ENCODE measurements around the gene NFS1. TPM values are rescaled to one million over a fixed set of nuclear protein-coding genes. Genes with fewer than 3 reads are reported as not detected.

Gene NFS1
- total RNA-seq, 4 donors from 2014 or later, result 25.3 to 63.3 (median 32.7) TPM

DNA sequence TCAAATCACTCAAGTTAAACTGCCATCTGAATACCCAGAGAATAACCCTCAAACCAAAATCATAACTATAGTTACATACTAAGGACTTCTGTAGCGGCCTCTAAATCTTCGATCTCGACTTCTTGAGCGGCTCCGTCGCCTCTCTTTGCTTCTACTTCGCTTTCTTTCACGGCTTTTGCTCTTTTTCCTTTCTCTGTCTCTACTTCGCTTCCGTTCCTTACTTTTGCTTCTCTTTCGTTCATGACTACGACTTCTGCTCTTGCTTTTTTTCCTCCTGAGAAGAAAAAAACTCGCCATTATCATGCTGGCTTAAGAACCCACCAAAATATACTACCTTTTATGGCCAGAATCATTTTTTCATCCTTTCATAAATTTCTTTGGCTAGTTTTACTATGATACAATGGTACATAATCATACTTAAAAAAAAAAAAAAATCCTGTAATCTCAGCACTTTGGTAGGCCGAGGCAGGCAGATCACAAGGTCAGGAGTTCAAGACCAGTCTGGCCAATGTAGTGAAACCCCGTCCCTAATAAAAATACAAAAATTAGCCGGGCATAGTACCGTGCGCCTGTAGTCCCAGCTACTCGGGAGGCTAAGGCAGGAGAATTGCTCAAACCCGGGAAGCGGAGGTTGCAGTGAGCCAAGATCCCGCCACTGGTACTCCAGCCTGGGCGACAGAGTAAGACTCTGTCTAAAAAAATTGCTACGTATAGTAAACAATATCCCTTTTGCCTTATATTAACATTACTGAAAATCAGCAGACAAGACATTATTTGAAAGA is 32.9 kb upstream of the NFS1 start:
- peaks cover 62 to 100% (median 86%) of the 10 kb centered on the region in 4 donors for H3K36me3 ChIP-seq
- H3K9me3 ChIP-seq, result no peaks in the 10 kb centered on the region
- H3K4me3 ChIP-seq, result peak overlapping the region in 1 of 4 donors; percentile 16
- WGBS, result 80% methylated on average over 24 of the region's 24 CpGs
- intact Hi-C loops (cut with DNase I), result no loop called here
- H3K4me1 ChIP-seq, result peaks cover 72 to 88% (median 86%) of the 10 kb centered on the region in 4 donors
- H3K27me3 ChIP-seq, result no peaks in the 10 kb centered on the region
- TF ChIP-seq, protein P1, sequence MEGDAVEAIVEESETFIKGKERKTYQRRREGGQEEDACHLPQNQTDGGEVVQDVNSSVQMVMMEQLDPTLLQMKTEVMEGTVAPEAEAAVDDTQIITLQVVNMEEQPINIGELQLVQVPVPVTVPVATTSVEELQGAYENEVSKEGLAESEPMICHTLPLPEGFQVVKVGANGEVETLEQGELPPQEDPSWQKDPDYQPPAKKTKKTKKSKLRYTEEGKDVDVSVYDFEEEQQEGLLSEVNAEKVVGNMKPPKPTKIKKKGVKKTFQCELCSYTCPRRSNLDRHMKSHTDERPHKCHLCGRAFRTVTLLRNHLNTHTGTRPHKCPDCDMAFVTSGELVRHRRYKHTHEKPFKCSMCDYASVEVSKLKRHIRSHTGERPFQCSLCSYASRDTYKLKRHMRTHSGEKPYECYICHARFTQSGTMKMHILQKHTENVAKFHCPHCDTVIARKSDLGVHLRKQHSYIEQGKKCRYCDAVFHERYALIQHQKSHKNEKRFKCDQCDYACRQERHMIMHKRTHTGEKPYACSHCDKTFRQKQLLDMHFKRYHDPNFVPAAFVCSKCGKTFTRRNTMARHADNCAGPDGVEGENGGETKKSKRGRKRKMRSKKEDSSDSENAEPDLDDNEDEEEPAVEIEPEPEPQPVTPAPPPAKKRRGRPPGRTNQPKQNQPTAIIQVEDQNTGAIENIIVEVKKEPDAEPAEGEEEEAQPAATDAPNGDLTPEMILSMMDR (IDR thresholded peaks at IDR 0.05), result no peak
- TF ChIP-seq POLR2AphosphoS5 (IDR thresholded peaks at IDR 0.05) (no peak), EP300 (IDR thresholded peaks at IDR 0.05) (no peak), POLR2A (IDR thresholded peaks at IDR 0.05; ENCODE audit: low read depth) (no peak)
- DNase-seq (ENCODE audit: extremely low spot score), result no peak
- H3K27ac ChIP-seq (replicated peaks in 1 of 4), result peak overlapping the region in 3 of 4 donors; percentile 3 to 17 (median 5)

DNA sequence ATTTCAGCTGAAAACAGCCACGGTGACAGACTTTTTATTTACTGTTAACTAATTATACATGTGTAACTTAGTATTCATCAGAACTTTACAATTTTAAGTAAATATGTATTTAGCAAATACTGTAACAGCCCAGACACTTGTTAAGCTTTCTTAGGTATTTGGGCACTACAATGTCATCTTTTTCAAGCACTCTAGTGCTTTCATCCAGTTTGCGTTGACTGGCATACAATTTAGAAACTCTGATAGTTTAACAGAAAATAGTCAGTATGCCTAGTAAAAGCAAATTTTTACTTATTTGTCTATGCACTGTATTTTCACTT is 32.3 kb upstream of the NFS1 start:
- intact Hi-C loops (cut with DNase I), result no loop called here
- H3K27me3 ChIP-seq, result no peaks in the 10 kb centered on the region
- H3K27ac ChIP-seq (replicated peaks in 1 of 4), result peak overlapping the region in 2 of 4 donors; percentile 3 to 5
- no peak overlapping the region for H3K4me3 ChIP-seq
- H3K36me3 ChIP-seq, result peaks cover 62 to 100% (median 88%) of the 10 kb centered on the region in 4 donors
- TF ChIP-seq, protein P1 (IDR thresholded peaks at IDR 0.05), result no peak
- no peak for TF ChIP-seq POLR2A (IDR thresholded peaks at IDR 0.05; ENCODE audit: low read depth)
- TF ChIP-seq POLR2AphosphoS5 (IDR thresholded peaks at IDR 0.05), result no peak
- no peak for TF ChIP-seq EP300 (IDR thresholded peaks at IDR 0.05)
- H3K9me3 ChIP-seq, result no peaks in the 10 kb centered on the region
- peaks cover 66 to 82% (median 79%) of the 10 kb centered on the region in 4 donors for H3K4me1 ChIP-seq
- WGBS, result 45% methylated on average over 2 of the region's 2 CpGs
- DNase-seq (ENCODE audit: extremely low spot score), result no peak

DNA sequence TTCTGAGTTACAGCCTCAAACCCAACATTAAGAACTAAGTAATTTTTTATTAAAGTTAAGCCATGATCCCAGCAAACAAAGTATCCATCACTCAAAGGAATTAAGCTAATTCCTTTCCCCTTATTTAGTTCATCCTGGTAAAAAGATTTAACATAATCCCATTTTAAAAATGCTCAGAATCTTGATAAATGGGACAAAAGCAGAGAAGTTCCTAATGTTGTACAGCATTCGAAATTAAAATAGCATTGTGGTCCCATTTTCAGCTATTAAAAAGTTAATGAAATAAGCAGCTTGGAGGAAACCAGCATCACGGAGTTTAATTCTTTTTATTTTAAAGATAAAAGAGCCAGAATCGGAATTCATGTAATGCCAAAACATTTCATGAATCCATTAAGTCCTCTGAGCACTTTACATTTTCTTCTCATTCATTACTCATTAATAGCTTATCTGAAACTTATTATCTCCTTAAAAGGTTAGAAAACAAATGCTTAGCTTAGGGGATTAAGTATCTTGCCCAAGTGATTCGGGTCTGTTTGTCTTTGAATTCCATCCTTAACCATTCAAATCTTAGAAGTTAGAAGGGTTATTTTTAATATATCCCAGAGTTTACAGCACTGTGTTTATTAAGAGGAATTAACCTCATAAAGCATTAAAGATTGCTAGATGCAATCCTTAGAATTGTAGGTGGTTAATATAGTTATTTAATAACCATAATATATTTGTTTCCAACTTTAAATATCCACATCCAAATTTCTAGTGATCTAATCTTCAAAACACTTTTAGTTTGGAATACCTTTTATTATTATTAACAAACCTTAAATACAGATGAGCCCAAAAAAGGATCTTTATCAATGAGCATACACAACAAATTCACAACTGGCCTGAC is 31.7 kb upstream of the NFS1 start:
- WGBS, result 34% methylated on average over 4 of the region's 4 CpGs
- no peak overlapping the region for H3K4me3 ChIP-seq
- peaks cover 65 to 100% (median 88%) of the 10 kb centered on the region in 4 donors for H3K36me3 ChIP-seq
- intact Hi-C loops (cut with DNase I), result no loop called here
- no peak for DNase-seq (ENCODE audit: extremely low spot score)
- H3K27ac ChIP-seq (replicated peaks in 1 of 4), result peak overlapping the region in 1 of 4 donors; percentile 5
- H3K27me3 ChIP-seq, result no peaks in the 10 kb centered on the region
- no peak for TF ChIP-seq POLR2AphosphoS5 (IDR thresholded peaks at IDR 0.05)
- no peak for TF ChIP-seq POLR2A (IDR thresholded peaks at IDR 0.05; ENCODE audit: low read depth)
- TF ChIP-seq EP300 (IDR thresholded peaks at IDR 0.05), result no peak
- TF ChIP-seq, protein P1 (IDR thresholded peaks at IDR 0.05), result no peak
- H3K9me3 ChIP-seq, result no peaks in the 10 kb centered on the region
- peaks cover 60 to 76% (median 73%) of the 10 kb centered on the region in 4 donors for H3K4me1 ChIP-seq

DNA sequence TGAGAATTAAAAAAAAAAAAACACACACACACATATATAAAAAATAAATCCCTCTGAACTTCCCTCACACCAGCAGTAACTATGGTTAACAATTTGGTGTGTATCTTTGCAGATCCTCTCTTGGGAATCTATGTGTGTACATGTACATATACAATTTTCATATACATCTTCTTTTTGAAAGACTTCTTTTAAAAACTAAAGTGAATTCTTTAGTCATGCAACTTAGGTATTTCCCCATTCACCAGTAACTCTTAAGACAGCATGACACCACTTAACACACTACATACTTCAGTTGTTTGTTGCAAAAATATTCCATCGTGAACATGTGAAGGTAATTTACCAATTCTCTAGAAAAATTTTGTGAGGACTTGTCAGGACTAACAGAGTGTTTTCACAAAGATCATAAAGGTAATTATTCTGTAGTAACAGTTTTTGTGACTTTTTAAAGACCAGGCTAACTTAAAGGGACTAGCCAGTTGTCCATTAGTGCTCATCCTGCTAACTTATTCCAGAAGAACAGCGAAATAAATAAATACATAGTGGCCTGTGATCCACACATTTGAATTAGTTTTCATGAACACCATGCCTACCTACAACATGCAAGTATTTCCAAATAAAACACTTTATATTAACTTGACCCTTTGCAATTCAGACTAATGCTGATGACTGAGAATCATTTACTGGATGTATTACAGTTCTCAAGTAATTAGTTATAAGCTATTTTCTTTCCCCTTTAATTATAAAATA is 30.9 kb upstream of the NFS1 start:
- Histone ChIP-seq H3K36me3 (peaks cover 71 to 100% (median 88%) of the 10 kb centered on the region in 4 donors), H3K9me3 (no peaks in the 10 kb centered on the region), H3K27me3 (no peaks in the 10 kb centered on the region), H3K4me3 (no peak overlapping the region), H3K27ac (replicated peaks in 1 of 4) (peak overlapping the region in 1 of 4 donors; percentile 5), H3K4me1 (peaks cover 52 to 68% (median 65%) of the 10 kb centered on the region in 4 donors)
- intact Hi-C loops (cut with DNase I), result no loop called here
- WGBS, result 58% methylated on average over 2 of the region's 2 CpGs
- TF ChIP-seq POLR2A (IDR thresholded peaks at IDR 0.05; ENCODE audit: low read depth) (no peak), POLR2AphosphoS5 (IDR thresholded peaks at IDR 0.05) (no peak), EP300 (IDR thresholded peaks at IDR 0.05) (no peak)
- TF ChIP-seq, protein P1 (IDR thresholded peaks at IDR 0.05), result no peak
- DNase-seq (ENCODE audit: extremely low spot score), result no peak

Data from esophagus muscularis mucosa (tissue), 4 donors.